IPS-20b (cell line): ENCODE results near the gene NXNL2.

Experiments used
- H3K27ac ChIP-seq: one replicate; pipeline ENCODE4 v1.5.1; 2013; ENCODE audit warnings: low read length
- H3K27me3 ChIP-seq: 2 replicates; pipeline ENCODE4 v1.6.1; 2013; ENCODE audit warnings: mild to moderate bottlenecking, low read length, inconsistent platforms; ENCODE audit not compliant: insufficient read depth
- H3K36me3 ChIP-seq: 2 replicates; pipeline ENCODE4 v1.6.1; 2013; ENCODE audit warnings: low read depth, mild to moderate bottlenecking, inconsistent platforms, low read length, moderate library complexity; ENCODE audit not compliant: insufficient read depth
- H3K4me1 ChIP-seq: 2 replicates; pipeline ENCODE4 v1.6.1; 2013; ENCODE audit warnings: mild to moderate bottlenecking, control low read depth, inconsistent platforms, low read length, moderate library complexity; ENCODE audit not compliant: insufficient read depth
- H3K4me3 ChIP-seq: 2 replicates; pipeline ENCODE4 v1.5.1; 2013; ENCODE audit warnings: mild to moderate bottlenecking, low read length, inconsistent platforms
- H3K9ac ChIP-seq: 2 replicates; pipeline ENCODE4 v1.6.1; 2013; ENCODE audit warnings: low read depth, mild to moderate bottlenecking, inconsistent platforms, low read length, moderate library complexity
- H3K9me3 ChIP-seq: 2 replicates; pipeline ENCODE4 v1.6.1; 2013; ENCODE audit warnings: mild to moderate bottlenecking, low read depth, low read length, inconsistent platforms; ENCODE audit not compliant: insufficient read depth

The NXNL2 gene

GRCh38 chr9:88555268-88555980 lies 20.4 kb downstream of the NXNL2 start:
- 0 out of 2 replicates have a peak, but pooled peaks cover 4% of the 10 kb centered on the region for H3K27me3 ChIP-seq
- H3K4me1 ChIP-seq, result peaks cover 13% of the 10 kb centered on the region; the same call in 1 of the 2 replicates
- no peak overlapping the region for H3K27ac ChIP-seq
- no peak overlapping the region for H3K4me3 ChIP-seq
- H3K36me3 ChIP-seq, result no peaks in the 10 kb centered on the region
- no peak overlapping the region for H3K9ac ChIP-seq
- no peaks in the 10 kb centered on the region for H3K9me3 ChIP-seq

- no peaks in the 10 kb centered on the region for H3K4me1 ChIP-seq
Observed at GRCh38 chr9:88559661-88560060, 24.7 kb downstream of the NXNL2 start.

GRCh38 chr9:88567870-88568269 lies 32.9 kb downstream of the NXNL2 start:
- no peak overlapping the region for H3K4me3 ChIP-seq
- H3K36me3 ChIP-seq, result no peaks in the 10 kb centered on the region
- no peaks in the 10 kb centered on the region for H3K27me3 ChIP-seq
- no peak overlapping the region for H3K27ac ChIP-seq
- no peak overlapping the region for H3K9ac ChIP-seq
- H3K9me3 ChIP-seq, result no peaks in the 10 kb centered on the region
- no peaks in the 10 kb centered on the region for H3K4me1 ChIP-seq

More at GRCh38 chr9:88559661-88560060, 24.7 kb downstream of the NXNL2 start:
- no peaks in the 10 kb centered on the region for H3K27me3 ChIP-seq
- no peak overlapping the region for H3K4me3 ChIP-seq
- no peaks in the 10 kb centered on the region for H3K36me3 ChIP-seq
- H3K27ac ChIP-seq, result no peak overlapping the region
- no peak overlapping the region for H3K9ac ChIP-seq
- no peaks in the 10 kb centered on the region for H3K9me3 ChIP-seq

DNA sequence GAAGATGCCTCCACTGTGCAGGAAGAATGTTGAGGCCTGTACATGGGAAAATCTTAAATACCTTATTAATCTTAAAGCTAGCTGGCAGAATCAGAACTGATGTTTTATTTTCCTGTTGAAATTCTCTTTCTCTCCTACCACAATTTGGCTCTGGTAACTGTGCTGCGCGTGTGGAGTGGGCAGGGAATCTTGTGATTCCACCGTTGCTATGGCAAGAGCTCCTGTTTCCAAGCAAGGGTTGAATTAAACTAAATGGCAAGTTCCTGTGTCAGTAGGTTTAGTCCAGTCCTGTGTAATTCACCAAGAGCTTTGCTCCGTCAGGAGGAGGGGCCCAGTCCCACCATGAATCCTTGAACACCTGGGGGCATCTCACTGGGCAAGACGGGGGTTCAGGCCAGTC lies 36.4 kb downstream of the NXNL2 start:
- Histone ChIP-seq H3K4me3 (no peak overlapping the region), H3K36me3 (no peaks in the 10 kb centered on the region), H3K27me3 (no peaks in the 10 kb centered on the region), H3K4me1 (no peaks in the 10 kb centered on the region), H3K27ac (no peak overlapping the region), H3K9me3 (no peaks in the 10 kb centered on the region), H3K9ac (no peak overlapping the region)

- Histone ChIP-seq H3K36me3 (no peaks in the 10 kb centered on the region), H3K27me3 (no peaks in the 10 kb centered on the region), H3K4me1 (no peaks in the 10 kb centered on the region), H3K9me3 (no peaks in the 10 kb centered on the region), H3K27ac (no peak overlapping the region), H3K9ac (no peak overlapping the region), H3K4me3 (no peak overlapping the region)
Observed at GRCh38 chr9:88572684-88573083, 37.7 kb downstream of the NXNL2 start.

- Histone ChIP-seq H3K27me3 (no peaks in the 10 kb centered on the region), H3K36me3 (no peaks in the 10 kb centered on the region), H3K4me1 (no peaks in the 10 kb centered on the region), H3K4me3 (no peak overlapping the region), H3K9me3 (no peaks in the 10 kb centered on the region), H3K9ac (no peak overlapping the region), H3K27ac (no peak overlapping the region)
Observed at GRCh38 chr9:88574953-88575352, 40.0 kb downstream of the NXNL2 start.

- no peaks in the 10 kb centered on the region for H3K4me1 ChIP-seq
- H3K27me3 ChIP-seq, result no peaks in the 10 kb centered on the region
- no peaks in the 10 kb centered on the region for H3K9me3 ChIP-seq
- no peak overlapping the region for H3K4me3 ChIP-seq
- H3K9ac ChIP-seq, result no peak overlapping the region
- no peaks in the 10 kb centered on the region for H3K36me3 ChIP-seq
- H3K27ac ChIP-seq, result no peak overlapping the region
Observed at GRCh38 chr9:88577256-88578120, 42.5 kb downstream of the NXNL2 start.

DNA sequence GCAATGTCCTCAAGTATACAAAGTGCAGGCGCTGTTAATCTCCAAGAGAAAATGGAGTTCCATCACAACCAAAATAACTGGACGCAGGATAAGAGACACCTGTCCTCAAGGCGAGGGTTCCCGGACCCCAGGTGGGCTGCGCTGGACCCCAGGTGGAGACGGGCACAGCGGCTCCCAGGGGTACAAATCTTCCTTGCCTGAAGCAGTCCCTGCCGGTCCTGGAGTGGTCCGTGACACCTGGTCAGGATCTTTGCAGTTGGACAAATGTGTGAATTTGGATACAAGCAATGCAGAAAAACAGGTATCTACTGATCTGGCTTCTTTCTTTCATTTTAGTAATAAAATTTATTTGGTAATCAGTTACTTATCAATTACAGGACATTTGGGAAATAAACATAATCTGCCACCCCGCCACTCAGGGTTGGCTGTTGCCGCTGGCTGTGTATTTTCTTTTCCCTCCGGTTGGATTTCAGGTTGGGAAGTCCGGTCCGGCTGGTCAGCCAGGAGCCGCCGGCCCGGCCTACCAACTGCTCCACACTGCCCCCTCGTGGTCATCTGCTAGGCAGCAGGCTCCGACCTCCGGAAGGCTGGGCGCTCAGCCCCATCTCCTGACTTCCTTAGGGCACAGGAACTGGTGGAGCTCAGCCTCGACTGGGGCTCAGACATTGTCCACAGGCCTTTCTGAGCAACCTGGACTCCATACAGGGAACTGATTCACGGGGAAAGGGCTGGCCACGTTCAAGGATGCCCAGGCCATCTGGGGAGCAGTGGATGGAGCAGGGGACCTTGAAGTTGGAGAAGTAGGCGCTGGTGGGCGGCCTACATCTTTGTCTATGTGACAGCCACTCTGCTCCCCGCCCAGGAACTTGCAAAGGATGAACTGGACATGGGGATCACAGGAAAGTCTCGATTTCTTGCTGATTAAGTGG lies 43.4 kb downstream of the NXNL2 start:
- H3K4me3 ChIP-seq, result no peak overlapping the region
- H3K36me3 ChIP-seq, result no peaks in the 10 kb centered on the region
- no peaks in the 10 kb centered on the region for H3K4me1 ChIP-seq
- no peaks in the 10 kb centered on the region for H3K9me3 ChIP-seq
- H3K27me3 ChIP-seq, result no peaks in the 10 kb centered on the region
- no peak overlapping the region for H3K27ac ChIP-seq
- H3K9ac ChIP-seq, result no peak overlapping the region

DNA sequence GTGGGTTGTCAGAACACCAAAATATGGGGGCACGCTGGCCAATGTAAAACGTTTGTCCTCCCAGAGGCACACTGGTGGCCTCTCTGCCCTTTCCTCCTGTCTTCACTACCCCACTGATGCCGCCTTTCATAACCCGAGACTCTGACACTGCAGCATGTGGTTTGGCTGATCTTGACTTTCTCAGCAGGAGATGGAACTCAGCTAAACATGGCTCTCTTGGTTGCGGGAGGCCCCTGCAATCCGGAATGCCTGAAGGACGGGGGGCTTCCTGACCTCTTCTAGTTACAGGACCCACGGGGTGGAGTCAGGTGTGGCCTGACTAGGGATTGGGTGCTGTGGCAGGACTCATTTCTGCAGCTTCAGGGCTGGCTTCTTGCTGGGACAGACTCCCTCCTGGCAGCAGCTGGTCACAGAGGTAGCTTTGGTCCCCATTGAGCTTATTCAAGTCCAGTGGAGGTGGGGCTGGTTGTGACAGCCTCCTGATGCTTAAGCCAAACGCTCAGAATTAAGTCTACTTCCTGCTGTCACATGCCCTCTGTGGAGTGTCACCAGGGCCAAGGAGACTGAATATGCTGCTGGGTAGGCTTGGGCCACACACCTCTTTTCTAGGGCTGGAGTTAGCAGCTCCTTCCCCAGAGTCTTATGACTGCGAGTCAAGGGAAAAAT lies 44.2 kb downstream of the NXNL2 start:
- H3K9ac ChIP-seq, result no peak overlapping the region
- H3K4me3 ChIP-seq, result no peak overlapping the region
- no peak overlapping the region for H3K27ac ChIP-seq
- H3K36me3 ChIP-seq, result no peaks in the 10 kb centered on the region
- H3K27me3 ChIP-seq, result no peaks in the 10 kb centered on the region
- no peaks in the 10 kb centered on the region for H3K9me3 ChIP-seq
- H3K4me1 ChIP-seq, result no peaks in the 10 kb centered on the region

- no peaks in the 10 kb centered on the region for H3K4me1 ChIP-seq
- H3K4me3 ChIP-seq, result no peak overlapping the region
- H3K36me3 ChIP-seq, result no peaks in the 10 kb centered on the region
- H3K9ac ChIP-seq, result no peak overlapping the region
- no peaks in the 10 kb centered on the region for H3K27me3 ChIP-seq
- H3K9me3 ChIP-seq, result no peaks in the 10 kb centered on the region
- no peak overlapping the region for H3K27ac ChIP-seq
Observed at GRCh38 chr9:88580961-88581360, 46.0 kb downstream of the NXNL2 start.
